ENCODE measurements around the gene GNA12. TPM values are rescaled to one million over a fixed set of nuclear protein-coding genes. Genes with fewer than 3 reads are reported as not detected.

The GNA12 gene
- total and polyA plus RNA-seq, 8 donors: 2.0 to 54.6 (median 22.0) TPM

DNA sequence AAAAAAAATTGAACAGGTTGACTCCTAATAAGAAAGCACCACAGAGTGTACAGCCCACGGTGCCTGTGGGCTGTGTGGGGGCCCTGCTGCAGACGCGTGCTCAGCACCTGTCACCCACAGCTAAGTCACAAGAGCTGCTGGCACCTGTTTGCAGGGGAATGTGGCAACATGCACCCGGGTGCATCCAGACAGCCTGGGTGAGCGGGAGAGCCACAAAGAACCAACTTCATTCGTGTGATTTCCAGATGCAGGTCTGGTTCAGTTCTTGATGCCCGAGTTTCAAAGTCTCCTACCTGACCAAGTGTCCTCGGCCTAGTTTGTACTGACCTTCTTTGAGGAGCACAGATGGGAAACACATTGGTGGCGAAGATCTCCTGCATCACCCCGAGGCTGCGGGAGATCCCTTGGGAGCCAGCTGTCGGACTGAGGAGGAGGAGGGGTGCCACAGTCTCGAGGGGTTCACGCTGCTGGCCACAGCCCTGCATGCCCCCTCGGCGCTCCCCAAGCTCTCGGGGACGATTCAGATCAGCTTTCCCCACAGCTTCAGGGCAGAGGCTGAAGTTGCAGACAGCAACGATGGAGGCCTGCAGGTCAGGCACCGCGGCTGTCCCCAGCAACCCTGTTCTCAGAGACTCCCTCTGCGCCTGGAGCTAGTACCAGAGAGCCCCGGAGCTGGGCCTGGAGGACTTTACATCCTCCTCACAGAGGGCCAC, 120.8 kb downstream of the GNA12 start:
- Histone ChIP-seq H3K4me3 (no peak overlapping the region), H3K4me1 (peaks cover 0 to 4% (median under 1%) of the 10 kb centered on the region in 4 donors), H3K9me3 (no peaks in the 10 kb centered on the region), H3K27me3 (no peaks in the 10 kb centered on the region), H3K27ac (no peak overlapping the region), H3K36me3 (peaks cover 5 to 76% (median 60%) of the 10 kb centered on the region in 4 donors)
- TF ChIP-seq, protein P1, sequence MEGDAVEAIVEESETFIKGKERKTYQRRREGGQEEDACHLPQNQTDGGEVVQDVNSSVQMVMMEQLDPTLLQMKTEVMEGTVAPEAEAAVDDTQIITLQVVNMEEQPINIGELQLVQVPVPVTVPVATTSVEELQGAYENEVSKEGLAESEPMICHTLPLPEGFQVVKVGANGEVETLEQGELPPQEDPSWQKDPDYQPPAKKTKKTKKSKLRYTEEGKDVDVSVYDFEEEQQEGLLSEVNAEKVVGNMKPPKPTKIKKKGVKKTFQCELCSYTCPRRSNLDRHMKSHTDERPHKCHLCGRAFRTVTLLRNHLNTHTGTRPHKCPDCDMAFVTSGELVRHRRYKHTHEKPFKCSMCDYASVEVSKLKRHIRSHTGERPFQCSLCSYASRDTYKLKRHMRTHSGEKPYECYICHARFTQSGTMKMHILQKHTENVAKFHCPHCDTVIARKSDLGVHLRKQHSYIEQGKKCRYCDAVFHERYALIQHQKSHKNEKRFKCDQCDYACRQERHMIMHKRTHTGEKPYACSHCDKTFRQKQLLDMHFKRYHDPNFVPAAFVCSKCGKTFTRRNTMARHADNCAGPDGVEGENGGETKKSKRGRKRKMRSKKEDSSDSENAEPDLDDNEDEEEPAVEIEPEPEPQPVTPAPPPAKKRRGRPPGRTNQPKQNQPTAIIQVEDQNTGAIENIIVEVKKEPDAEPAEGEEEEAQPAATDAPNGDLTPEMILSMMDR (IDR thresholded peaks at IDR 0.05): no peak
- no peak for TF ChIP-seq EP300 (IDR thresholded peaks at IDR 0.05)
- TF ChIP-seq POLR2AphosphoS5 (IDR thresholded peaks at IDR 0.05): no peak
- no peak for TF ChIP-seq POLR2A (IDR thresholded peaks at IDR 0.05)
- no peak for DNase-seq
- intact Hi-C loops (cut with DNase I; ENCODE audit: low total_unique reads): no loop called here
- 87 to 93% (median 90%) methylated on average over 17 to 23 of the region's 23 CpGs for WGBS, 5 donors

DNA sequence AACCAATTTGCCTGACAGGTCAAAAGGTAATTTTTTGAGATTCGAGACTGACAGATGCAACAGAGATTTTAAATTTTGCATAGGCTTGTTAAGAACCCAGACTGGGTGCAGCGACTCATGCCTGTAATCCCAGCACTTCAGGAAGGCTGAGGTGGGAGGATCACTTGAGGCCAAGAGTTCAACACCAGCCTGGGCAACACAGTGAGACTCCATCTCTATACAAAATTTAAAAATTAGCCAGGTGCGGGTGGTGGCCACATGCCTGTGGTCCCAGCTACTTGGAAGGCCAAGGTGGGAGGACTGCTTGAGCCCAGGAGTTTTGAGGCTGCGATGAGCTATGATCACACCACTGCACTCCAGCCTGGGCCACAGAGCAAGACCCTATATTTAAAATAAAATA, 121.5 kb downstream of the GNA12 start:
- intact Hi-C loops (cut with DNase I; ENCODE audit: low total_unique reads): no loop called here
- no peak for DNase-seq
- Histone ChIP-seq H3K36me3 (peaks cover 5 to 78% (median 60%) of the 10 kb centered on the region in 4 donors), H3K9me3 (no peaks in the 10 kb centered on the region), H3K4me1 (peaks cover 6 to 10% (median 8%) of the 10 kb centered on the region in 4 donors), H3K27ac (no peak overlapping the region), H3K27me3 (no peaks in the 10 kb centered on the region), H3K4me3 (no peak overlapping the region)
- TF ChIP-seq EP300 (IDR thresholded peaks at IDR 0.05) (no peak), POLR2A (IDR thresholded peaks at IDR 0.05) (no peak)
- TF ChIP-seq, protein P1 (IDR thresholded peaks at IDR 0.05): no peak
- 92 to 97% (median 94%) methylated on average over 4 of the region's 4 CpGs for WGBS, 5 donors

DNA sequence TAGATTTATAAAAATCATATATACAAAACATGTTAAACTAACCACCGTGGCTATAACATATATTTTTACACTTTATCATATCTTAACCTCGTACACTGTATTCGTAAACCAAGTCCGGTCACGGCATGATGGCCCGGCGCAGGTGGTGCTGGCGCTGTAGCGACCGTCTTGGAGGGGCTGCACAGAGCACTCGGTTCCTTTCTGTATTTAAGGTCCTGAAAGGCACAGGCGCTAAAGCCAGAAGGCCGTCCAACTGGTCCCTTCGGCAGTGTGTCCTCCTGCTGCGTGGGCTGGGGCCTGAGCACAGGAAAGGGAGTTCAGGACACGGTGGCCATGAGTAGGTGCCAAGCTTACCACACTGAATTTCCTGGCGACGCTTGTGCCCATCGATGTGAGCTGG, 122.3 kb downstream of the GNA12 start:
- WGBS, 5 donors: 95 to 97% (median 97%) methylated on average over 19 of the region's 19 CpGs
- H3K27me3 ChIP-seq: no peaks in the 10 kb centered on the region
- H3K4me3 ChIP-seq: no peak overlapping the region
- intact Hi-C loops (cut with DNase I; ENCODE audit: low total_unique reads): no loop called here
- H3K27ac ChIP-seq: no peak overlapping the region
- TF ChIP-seq POLR2AphosphoS5 (IDR thresholded peaks at IDR 0.05): no peak
- TF ChIP-seq, protein P1 (IDR thresholded peaks at IDR 0.05): no peak
- TF ChIP-seq EP300 (IDR thresholded peaks at IDR 0.05): no peak
- no peak for TF ChIP-seq POLR2A (IDR thresholded peaks at IDR 0.05)
- H3K4me1 ChIP-seq: peaks cover 12 to 16% (median 15%) of the 10 kb centered on the region in 4 donors
- no peak for DNase-seq
- peaks cover 4 to 72% (median 58%) of the 10 kb centered on the region in 4 donors for H3K36me3 ChIP-seq
- no peaks in the 10 kb centered on the region for H3K9me3 ChIP-seq

DNA sequence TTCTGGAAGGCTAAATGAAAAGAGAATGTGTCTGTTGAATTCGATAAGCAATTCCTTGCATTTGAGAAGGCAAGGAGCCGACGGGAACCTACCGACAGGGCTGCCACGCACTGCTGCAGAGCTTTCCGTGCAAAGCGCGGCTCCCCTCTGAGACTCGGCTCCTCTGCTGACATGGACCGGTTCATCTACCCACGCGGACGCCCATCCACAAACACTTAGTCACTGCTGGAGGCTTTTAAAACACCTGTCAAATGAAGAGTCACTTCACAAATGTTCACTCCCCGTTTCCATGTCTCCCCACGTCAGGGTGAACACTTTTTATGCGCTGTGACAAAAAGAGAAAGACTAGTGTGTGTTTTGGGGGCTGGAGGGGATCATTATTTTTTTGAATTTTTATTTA, 124.1 kb downstream of the GNA12 start:
- DNase-seq: no peak

More for the DNA sequence above, 124.1 kb downstream of the GNA12 start:
- WGBS, 5 donors: 90 to 94% (median 92%) methylated on average over 16 of the region's 16 CpGs
- no peak overlapping the region for H3K27ac ChIP-seq
- TF ChIP-seq POLR2A (IDR thresholded peaks at IDR 0.05) (no peak), EP300 (IDR thresholded peaks at IDR 0.05) (no peak)
- TF ChIP-seq, protein P1 (IDR thresholded peaks at IDR 0.05): no peak
- no peaks in the 10 kb centered on the region for H3K27me3 ChIP-seq
- peaks cover 0 to 55% (median 40%) of the 10 kb centered on the region in 4 donors for H3K36me3 ChIP-seq
- H3K4me1 ChIP-seq: peaks cover 18 to 30% (median 24%) of the 10 kb centered on the region in 4 donors
- intact Hi-C loops (cut with DNase I; ENCODE audit: low total_unique reads): no loop called here
- H3K4me3 ChIP-seq: no peak overlapping the region
- no peaks in the 10 kb centered on the region for H3K9me3 ChIP-seq

All from stomach (tissue), 9 donors.